ENCODE measurements around the gene PARP3.

- no peak for TF ChIP-seq GATA2 (IDR thresholded peaks at IDR 0.05; ENCODE audit: low read depth, low read length)
- no peak for TF ChIP-seq GATA3 (IDR thresholded peaks at IDR 0.05; ENCODE audit: low read depth, low read length)
Observed at GRCh38 chr3:51992017-51992682, 50.0 kb downstream of the PARP3 start.

Measured in SH-SY5Y (cell line).